BJ (cell line): ENCODE measurements around the gene ZBTB7A. TPM values are rescaled to one million over a fixed set of nuclear protein-coding genes. Genes with fewer than 3 reads are reported as not detected.

Experiments used
- CTCF ChIA-PET: fragments of 350-600 bp; formaldehyde crosslinking; extraction: SDS; loops from one replicate; lab custom pipeline; 2021; ENCODE audit warnings: antibody characterized with exemption, inconsistent platforms; lab: Yijun Ruan, JAX
- POLR2A ChIA-PET: fragments of 300-600 bp; sonication (Branson Sonifier 250); formaldehyde crosslinking; extraction: SDS; loops from one replicate; lab custom pipeline; 2021; ENCODE audit warnings: antibody characterized with exemption; lab: Charles Lee
- DNase-seq: peaks from one replicate; pipeline ENCODE4 v3.0.0-alpha.2; 2011; ENCODE audit warnings: low read depth
- H3K27me3 ChIP-seq: 2 replicates; pipeline ENCODE4 v1.6.0; 2011; ENCODE audit warnings: low read length; ENCODE audit not compliant: control insufficient read depth, insufficient read depth
- H3K36me3 ChIP-seq: 2 replicates; pipeline ENCODE4 v1.5.1; 2011; ENCODE audit warnings: low read length; ENCODE audit not compliant: control insufficient read depth, insufficient read depth
- H3K4me3 ChIP-seq: 2 replicates; pipeline ENCODE4 v1.5.1; 2011; ENCODE audit warnings: low read depth, mild to moderate bottlenecking, control low read depth, low read length
- CTCF ChIP-seq: IDR thresholded peaks from 2 replicates; pipeline ENCODE4 v1.5.1; 2011; ENCODE audit warnings: low read depth, mild to moderate bottlenecking, control low read depth, inconsistent platforms, low read length, moderate library complexity; ENCODE audit not compliant: insufficient read depth
- polyA plus RNA-seq: library from polyadenylated mRNA; depleted of rRNA; stranded (reverse); fragments of >200 nt; gene quantifications from 2 replicates; pipeline ENCODE4 v1.2.3, GENCODE V29; 2011

Gene ZBTB7A
- polyA plus RNA-seq, 1 experiment, result 7.5 TPM

GRCh38 chr19:4046362-4046691 is 20.4 kb downstream of the ZBTB7A start:
- TF ChIP-seq CTCF, result no peak
- CTCF ChIA-PET, result no interaction called here

GRCh38 chr19:4045597-4046361 is 20.9 kb downstream of the ZBTB7A start:
- TF ChIP-seq CTCF, result no peak
- CTCF ChIA-PET, result no interaction called here
- POLR2A ChIA-PET, result no interaction called here

More at GRCh38 chr19:4046362-4046691, 20.4 kb downstream of the ZBTB7A start:
- Histone ChIP-seq H3K27me3 (no peaks in the 10 kb centered on the region), H3K36me3 (peaks cover 20% of the 10 kb centered on the region), H3K4me3 (no peak overlapping the region)
- no peak for DNase-seq
- POLR2A ChIA-PET, result no interaction called here

GRCh38 chr19:4044990-4045465 is 21.7 kb downstream of the ZBTB7A start:
- Histone ChIP-seq H3K36me3 (peaks cover 18% of the 10 kb centered on the region), H3K27me3 (no peaks in the 10 kb centered on the region), H3K4me3 (no peak overlapping the region)
- TF ChIP-seq CTCF, result no peak
- DNase-seq, result no peak
- CTCF ChIA-PET, result no interaction called here
- POLR2A ChIA-PET, result no interaction called here

More at GRCh38 chr19:4045597-4046361, 20.9 kb downstream of the ZBTB7A start:
- H3K4me3 ChIP-seq, result no peak overlapping the region
- peaks cover 18% of the 10 kb centered on the region for H3K36me3 ChIP-seq
- no peak for DNase-seq
- no peaks in the 10 kb centered on the region for H3K27me3 ChIP-seq

GRCh38 chr19:4043966-4044715 is 22.6 kb downstream of the ZBTB7A start:
- no peak for TF ChIP-seq CTCF
- no peak for DNase-seq
- CTCF ChIA-PET, result no interaction called here
- Histone ChIP-seq H3K4me3 (no peak overlapping the region), H3K27me3 (no peaks in the 10 kb centered on the region), H3K36me3 (peaks cover 13% of the 10 kb centered on the region)
- POLR2A ChIA-PET, result no interaction called here

GRCh38 chr19:4043401-4043800 is 23.3 kb downstream of the ZBTB7A start:
- Histone ChIP-seq H3K27me3 (no peaks in the 10 kb centered on the region), H3K4me3 (no peak overlapping the region), H3K36me3 (peaks cover 13% of the 10 kb centered on the region)
- TF ChIP-seq CTCF, result no peak
- no peak for DNase-seq
- POLR2A ChIA-PET, result interaction anchor here (0.6 kb wide), 1 partner anchor 624 kb away, joined by 5 read pairs; no protein-coding TSS in a partner anchor
- CTCF ChIA-PET, result no interaction called here
